H9 (cell line): ENCODE results near the gene FMO2. TPM values are rescaled to one million over a fixed set of nuclear protein-coding genes. Genes with fewer than 3 reads are reported as not detected.
A peak's percentile ranks its signal among the peaks of the same experiment; 100 is the strongest.

Source experiments
- DNase-seq: peaks from one replicate; pipeline ENCODE4 v3.0.0-alpha.2; 2017
- H2AFZ ChIP-seq: one replicate; pipeline ENCODE4 v1.6.1; 2013; ENCODE audit warnings: mild to moderate bottlenecking, low read length, control low read depth, moderate library complexity
- H2AK5ac ChIP-seq: 2 replicates; pipeline ENCODE4 v1.6.1; 2013; ENCODE audit warnings: low read length, control low read depth, mixed read lengths; ENCODE audit not compliant: insufficient read length
- H2BK120ac ChIP-seq: one replicate; pipeline ENCODE4 v1.6.1; 2013; ENCODE audit warnings: low read depth, mild to moderate bottlenecking, low read length, control low read depth, inconsistent platforms; ENCODE audit not compliant: poor library complexity, severe bottlenecking
- H2BK12ac ChIP-seq: 2 replicates; pipeline ENCODE4 v1.6.1; 2013; ENCODE audit warnings: low read length, control low read depth, mixed read lengths, low read depth; ENCODE audit not compliant: insufficient read length
- H2BK15ac ChIP-seq: 2 replicates; pipeline ENCODE4 v1.6.1; 2013; ENCODE audit warnings: low read depth, low read length, control low read depth
- H2BK20ac ChIP-seq: one replicate; pipeline ENCODE4 v1.6.1; 2013; ENCODE audit warnings: low read depth, mild to moderate bottlenecking, low read length, control low read depth, inconsistent platforms; ENCODE audit not compliant: poor library complexity, severe bottlenecking
- H2BK5ac ChIP-seq: 2 replicates; pipeline ENCODE4 v1.6.1; 2013; ENCODE audit warnings: low read length, control low read depth, mixed read lengths; ENCODE audit not compliant: insufficient read length
- H3K14ac ChIP-seq: 2 replicates; pipeline ENCODE4 v1.6.1; 2013; ENCODE audit warnings: low read length, control low read depth; ENCODE audit not compliant: insufficient read depth
- H3K18ac ChIP-seq: 2 replicates; pipeline ENCODE4 v1.6.1; 2013; ENCODE audit warnings: low read depth, mild to moderate bottlenecking, mixed read lengths, low read length, control low read depth; ENCODE audit not compliant: insufficient read length
- H3K23ac ChIP-seq: 2 replicates; pipeline ENCODE4 v1.6.1; 2013; ENCODE audit warnings: low read length, control low read depth, mixed read lengths, low read depth; ENCODE audit not compliant: insufficient read length
- H3K23me2 ChIP-seq: 2 replicates; pipeline ENCODE4 v1.6.1; 2013; ENCODE audit warnings: low read depth, mild to moderate bottlenecking, mixed read lengths, low read length, control low read depth; ENCODE audit not compliant: insufficient read length, poor library complexity, severe bottlenecking
- H3K27ac ChIP-seq: 2 replicates; pipeline ENCODE4 v1.5.1; 2013; ENCODE audit warnings: low read length, control low read depth, mixed read lengths, low read depth; ENCODE audit not compliant: insufficient read length
- H3K27me3 ChIP-seq: 2 replicates; pipeline ENCODE4 v1.6.1; 2013; ENCODE audit warnings: low read length, control low read depth, inconsistent platforms; ENCODE audit not compliant: insufficient read depth
- H3K4ac ChIP-seq: 2 replicates; pipeline ENCODE4 v1.6.1; 2013; ENCODE audit warnings: low read depth, mild to moderate bottlenecking, control low read depth, inconsistent platforms, low read length, moderate library complexity
- H3K4me1 ChIP-seq: 2 replicates; pipeline ENCODE4 v1.6.1; 2013; ENCODE audit warnings: low read length, control low read depth, inconsistent platforms; ENCODE audit not compliant: insufficient read depth
- H3K4me2 ChIP-seq: 2 replicates; pipeline ENCODE4 v1.6.1; 2013; ENCODE audit warnings: low read length, control low read depth, mixed read lengths; ENCODE audit not compliant: insufficient read length, insufficient read depth
- H3K56ac ChIP-seq: 2 replicates; pipeline ENCODE4 v1.6.1; 2013; ENCODE audit warnings: low read depth, mild to moderate bottlenecking, mixed read lengths, low read length, control low read depth; ENCODE audit not compliant: insufficient read length
- H3K79me1 ChIP-seq: 2 replicates; pipeline ENCODE4 v1.6.1; 2013; ENCODE audit warnings: low read depth, mild to moderate bottlenecking, moderate library complexity, low read length, control low read depth, inconsistent platforms; ENCODE audit not compliant: insufficient read depth, poor library complexity, severe bottlenecking
- H3K79me2 ChIP-seq: 2 replicates; pipeline ENCODE4 v1.6.1; 2013; ENCODE audit warnings: low read length, control low read depth, inconsistent platforms; ENCODE audit not compliant: insufficient read depth
- H3K9ac ChIP-seq: 2 replicates; pipeline ENCODE4 v1.6.1; 2013; ENCODE audit warnings: low read length, control low read depth, mixed read lengths; ENCODE audit not compliant: insufficient read length; ENCODE audit errors: extremely low read depth
- H3K9me3 ChIP-seq: one replicate; pipeline ENCODE4 v1.6.1; 2013; ENCODE audit warnings: low read depth, low read length, inconsistent platforms; ENCODE audit not compliant: control insufficient read depth
- H3T11ph ChIP-seq: one replicate; pipeline ENCODE4 v1.6.1; 2013; ENCODE audit warnings: mild to moderate bottlenecking, low read length, control low read depth, inconsistent platforms
- H4K20me1 ChIP-seq: one replicate; pipeline ENCODE4 v1.6.1; 2013; ENCODE audit not compliant: control insufficient read depth, insufficient read length, insufficient read depth
- H4K5ac ChIP-seq: 2 replicates; pipeline ENCODE4 v1.6.1; 2013; ENCODE audit warnings: low read depth, mild to moderate bottlenecking, mixed read lengths, low read length, control low read depth; ENCODE audit not compliant: insufficient read length
- H4K8ac ChIP-seq: replicated peaks from 2 replicates; pipeline ENCODE4 v1.6.1; 2013; ENCODE audit warnings: low read length, control low read depth, mixed read lengths, low read depth; ENCODE audit not compliant: insufficient read length
- H4K91ac ChIP-seq: 2 replicates; pipeline ENCODE4 v1.6.1; 2013; ENCODE audit warnings: low read depth, mild to moderate bottlenecking, moderate library complexity, mixed read lengths, low read length, control low read depth; ENCODE audit not compliant: insufficient read length
- H3K27ac Mint-ChIP-seq, 3 experiments: 2 replicates in 2 of 3; 3 replicates in 1 of 3; pipeline ENCODE4 v1.8.0; 2020 to 2021; ENCODE audit warnings: mixed read lengths in 3 of 3, mild to moderate bottlenecking in 1 of 3, moderate library complexity in 1 of 3
- H3K27me3 Mint-ChIP-seq: 2 replicates; pipeline ENCODE4 v1.8.0; 2021; ENCODE audit warnings: low read depth, mild to moderate bottlenecking, moderate library complexity, mixed read lengths
- H3K36me3 Mint-ChIP-seq, 3 experiments: 2 replicates in 2 of 3; 3 replicates in 1 of 3; pipeline ENCODE4 v1.8.0; 2020 to 2021; ENCODE audit warnings: low read depth in 3 of 3, mixed read lengths in 3 of 3; ENCODE audit not compliant: insufficient read depth in 1 of 3
- H3K4me1 Mint-ChIP-seq, 2 experiments: 2 replicates each; pipeline ENCODE4 v1.8.0; 2020; ENCODE audit warnings: mixed read lengths in 2 of 2
- H3K4me3 Mint-ChIP-seq, 2 experiments: 2 replicates in 1 of 2; 3 replicates in 1 of 2; pipeline ENCODE4 v1.8.0; 2020 to 2021; ENCODE audit warnings: mild to moderate bottlenecking in 2 of 2, mixed read lengths in 2 of 2, moderate library complexity in 1 of 2
- H3K9me3 Mint-ChIP-seq, 2 experiments: 2 replicates in 1 of 2; 3 replicates in 1 of 2; pipeline ENCODE4 v1.8.0; 2020; ENCODE audit warnings: mild to moderate bottlenecking in 2 of 2, mixed read lengths in 2 of 2, moderate library complexity in 1 of 2
- CTCF ChIP-seq: fragments of 200-600 bp; sonication (generic); conservative IDR thresholded peaks from 3 replicates; pipeline ENCODE4 v1.8.0; 2021; ENCODE audit warnings: antibody characterized with exemption, mild to moderate bottlenecking
- WGBS: extraction: QIAGEN DNeasy Blood & Tissue Kit; methylation state at CpG from one replicate; pipeline ENCODE4 v1.1.7; 2013; ENCODE audit warnings: missing lambda C conversion rate, low lambda C conversion rate, mixed read lengths; ENCODE audit not compliant: insufficient read length; ENCODE audit errors: extremely low coverage; 5-methylcytosine and 5-hydroxymethylcytosine counted together
- total RNA-seq: library from RNA; stranded (reverse); gene quantifications from 2 replicates; pipeline ENCODE4 v1.2.1, GENCODE V29; 2021

FMO2 gene
- total RNA-seq, 1 experiment from 2014 or later = not detected

DNA sequence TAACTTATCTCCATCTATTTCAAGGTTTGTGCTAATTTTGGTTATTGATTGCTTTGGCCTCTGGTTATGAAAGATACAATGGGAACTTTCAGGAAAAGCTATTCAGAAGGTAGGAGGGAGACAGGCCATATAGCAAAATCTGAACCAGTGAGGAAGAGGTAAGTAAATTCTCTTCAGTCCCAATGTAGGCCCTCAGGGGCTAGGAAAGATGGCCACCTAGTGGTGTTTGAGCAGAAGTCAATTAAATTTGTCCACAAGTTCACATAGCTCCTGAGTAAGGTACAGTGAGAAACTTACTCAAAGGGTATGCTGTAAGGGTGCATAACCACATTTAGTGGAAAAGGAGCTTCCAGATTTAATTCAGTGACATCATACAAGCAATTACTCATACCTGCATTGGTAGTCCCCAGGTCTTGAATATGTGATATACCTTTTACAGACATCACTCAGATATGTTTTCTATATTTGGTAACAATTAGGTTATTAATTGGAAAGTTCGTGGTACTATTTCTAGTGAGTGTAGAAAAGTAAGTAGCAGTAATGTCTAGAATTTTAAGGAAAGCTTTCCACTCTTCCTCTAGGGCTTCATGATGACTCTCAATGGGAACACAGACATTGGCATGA is 41.8 kb downstream of the FMO2 start:
- Histone ChIP-seq H2BK12ac (no peak overlapping the region), H4K91ac (no peak overlapping the region), H3K23ac (no peak overlapping the region), H4K20me1 (no peaks in the 10 kb centered on the region), H3K79me1 (no peaks in the 10 kb centered on the region), H2BK120ac (no peak overlapping the region), H3T11ph (no peak overlapping the region), H2BK15ac (no peak overlapping the region), H3K4ac (no peak overlapping the region), H3K4me2 (no peak overlapping the region), H3K23me2 (no peaks in the 10 kb centered on the region), H3K18ac (no peak overlapping the region), H3K56ac (no peak overlapping the region), H2AK5ac (no peak overlapping the region), H4K8ac (no peak overlapping the region), H4K5ac (no peak overlapping the region), H3K27ac (no peak overlapping the region), H2BK5ac (no peak overlapping the region), H3K14ac (no peak overlapping the region), H2AFZ (no peak overlapping the region), H3K9me3 (no peaks in the 10 kb centered on the region), H2BK20ac (no peak overlapping the region), H3K27me3 (no peaks in the 10 kb centered on the region), H3K9ac (no peak overlapping the region), H3K79me2 (no peaks in the 10 kb centered on the region), H3K4me1 (peaks cover 9% of the 10 kb centered on the region; the same call in 1 of the 2 replicates)
- H3K4me3 Mint-ChIP-seq = no peak overlapping the region
- no peaks in the 10 kb centered on the region for H3K27me3 Mint-ChIP-seq
- H3K27ac Mint-ChIP-seq = no peak overlapping the region
- H3K4me1 Mint-ChIP-seq = peaks cover 25% of the 10 kb centered on the region in 2 experiments
- no peaks in the 10 kb centered on the region; a peak in 1 of 7 replicates for H3K36me3 Mint-ChIP-seq
- peak; percentile 72 for DNase-seq
- no peaks in the 10 kb centered on the region for H3K9me3 Mint-ChIP-seq
- peak; percentile 88 for TF ChIP-seq CTCF
- no CpG with 5 or more reads among the region's 1 CpG for WGBS
